ENCODE measurements around the gene INSIG1. TPM values are rescaled to one million over a fixed set of nuclear protein-coding genes. Genes with fewer than 3 reads are reported as not detected.

The INSIG1 gene
- polyA plus RNA-seq, 1 of the 3 experiments (the other 2 are of a cell fraction): 6.4 TPM

- H3K4me1 ChIP-seq (ENCODE audit: control insufficient read depth in 1 of 2, insufficient read depth in 2 of 2, low read depth in 1 of 2, low read length in 1 of 2): no peaks in the 10 kb centered on the region
- peaks cover 18 to 26% of the 10 kb centered on the region in 2 experiments for H3K36me3 ChIP-seq (replicated peaks in 1 of 2; ENCODE audit: control insufficient read depth in 1 of 2, insufficient read depth in 2 of 2, low read length in 1 of 2)
- H3F3A ChIP-seq (replicated peaks; ENCODE audit: insufficient read depth): no peaks in the 10 kb centered on the region
- no peak overlapping the region for H3K27ac ChIP-seq (ENCODE audit: low read depth in 2 of 2, low read length in 1 of 2)
- no peak overlapping the region for H3K4me3 ChIP-seq (ENCODE audit: low read depth in 2 of 2, low read length in 1 of 2)
- TF ChIP-seq USF2 (IDR thresholded peaks at IDR 0.05; ENCODE audit: borderline replicate concordance, low read depth, low read length): no peak
- no peak for TF ChIP-seq GATA2 (CRISPR knock-in tag; IDR thresholded peaks at IDR 0.05)
- no peak for TF ChIP-seq TCF12 (IDR thresholded peaks at IDR 0.05)
- no peak for TF ChIP-seq EP300 (IDR thresholded peaks at IDR 0.05; ENCODE audit: borderline replicate concordance in 1 of 2, low read depth in 1 of 2, low read length in 1 of 2)
- TF ChIP-seq CHD2 (IDR thresholded peaks at IDR 0.05; ENCODE audit: low read length, partially characterized antibody): no peak
- TF ChIP-seq MAX (IDR thresholded peaks at IDR 0.05; ENCODE audit: low read depth): no peak
- no peak for TF ChIP-seq ZBTB33 (IDR thresholded peaks at IDR 0.05; ENCODE audit: borderline replicate concordance, low read depth)
- TF ChIP-seq TEAD4 (IDR thresholded peaks at IDR 0.05; ENCODE audit: borderline replicate concordance, insufficient read depth): no peak
- no peak for TF ChIP-seq FOSL2 (IDR thresholded peaks at IDR 0.05; ENCODE audit: borderline replicate concordance, low read depth)
- TF ChIP-seq EZH2phosphoT487 (IDR thresholded peaks at IDR 0.05; ENCODE audit: borderline replicate concordance, low read depth): no peak
- no peaks in the 10 kb centered on the region for H3K9me2 ChIP-seq
- CTCF ChIA-PET: interaction anchor here (1.3 kb wide), 3 partner anchors 10 to 32 kb away, joined by 4 to 9 read pairs (median 5); no protein-coding TSS in a partner anchor
- H3K9me3 ChIP-seq: no peaks in the 10 kb centered on the region
- H3K4me2 ChIP-seq: no peak overlapping the region
- no peak for DNase-seq
- H2AFZ ChIP-seq (ENCODE audit: low read depth): no peak overlapping the region
- POLR2A ChIA-PET: no interaction called here
- WGBS (ENCODE audit: low lambda C conversion rate): 75% methylated on average over 7 of the region's 7 CpGs
- H3K9ac ChIP-seq: no peak overlapping the region
- H4K20me1 ChIP-seq (ENCODE audit: insufficient read depth): no peaks in the 10 kb centered on the region
- H3K27me3 ChIP-seq (ENCODE audit: insufficient read depth): no peaks in the 10 kb centered on the region
- no peaks in the 10 kb centered on the region for H3K79me2 ChIP-seq (ENCODE audit: insufficient read depth)
Measured at GRCh38 chr7:155312633-155313032, 15.0 kb downstream of the INSIG1 start.

GRCh38 chr7:155313096-155313495 lies 15.4 kb downstream of the INSIG1 start:
- no peak overlapping the region for H3K9ac ChIP-seq
- POLR2A ChIA-PET: no interaction called here
- no peak overlapping the region for H3K4me2 ChIP-seq
- WGBS (ENCODE audit: low lambda C conversion rate): 74% methylated on average over 8 of the region's 8 CpGs
- H3K36me3 ChIP-seq (replicated peaks in 1 of 2; ENCODE audit: control insufficient read depth in 1 of 2, insufficient read depth in 2 of 2, low read length in 1 of 2): peaks cover 18 to 23% of the 10 kb centered on the region in 2 experiments
- no peaks in the 10 kb centered on the region for H3K9me3 ChIP-seq
- H3K79me2 ChIP-seq (ENCODE audit: insufficient read depth): no peaks in the 10 kb centered on the region
- H3K27ac ChIP-seq (ENCODE audit: low read depth in 2 of 2, low read length in 1 of 2): no peak overlapping the region
- no peak for DNase-seq
- no peak overlapping the region for H2AFZ ChIP-seq (ENCODE audit: low read depth)
- H4K20me1 ChIP-seq (ENCODE audit: insufficient read depth): no peaks in the 10 kb centered on the region
- no peaks in the 10 kb centered on the region for H3K9me2 ChIP-seq
- no peaks in the 10 kb centered on the region for H3K27me3 ChIP-seq (ENCODE audit: insufficient read depth)
- H3F3A ChIP-seq (replicated peaks; ENCODE audit: insufficient read depth): no peaks in the 10 kb centered on the region
- H3K4me3 ChIP-seq (ENCODE audit: low read depth in 2 of 2, low read length in 1 of 2): no peak overlapping the region
- no peaks in the 10 kb centered on the region for H3K4me1 ChIP-seq (ENCODE audit: control insufficient read depth in 1 of 2, insufficient read depth in 2 of 2, low read depth in 1 of 2, low read length in 1 of 2)
- CTCF ChIA-PET: interaction anchor here (1.3 kb wide), 2 partner anchors 11 to 14 kb away, joined by 4 to 5 read pairs; no protein-coding TSS in a partner anchor
- TF ChIP-seq GATA2 (CRISPR knock-in tag; IDR thresholded peaks at IDR 0.05): no peak
- TF ChIP-seq MAX (IDR thresholded peaks at IDR 0.05; ENCODE audit: low read depth): no peak
- TF ChIP-seq MEF2A (IDR thresholded peaks at IDR 0.05; ENCODE audit: borderline replicate concordance, low read depth): no peak
- TF ChIP-seq, protein P1, sequence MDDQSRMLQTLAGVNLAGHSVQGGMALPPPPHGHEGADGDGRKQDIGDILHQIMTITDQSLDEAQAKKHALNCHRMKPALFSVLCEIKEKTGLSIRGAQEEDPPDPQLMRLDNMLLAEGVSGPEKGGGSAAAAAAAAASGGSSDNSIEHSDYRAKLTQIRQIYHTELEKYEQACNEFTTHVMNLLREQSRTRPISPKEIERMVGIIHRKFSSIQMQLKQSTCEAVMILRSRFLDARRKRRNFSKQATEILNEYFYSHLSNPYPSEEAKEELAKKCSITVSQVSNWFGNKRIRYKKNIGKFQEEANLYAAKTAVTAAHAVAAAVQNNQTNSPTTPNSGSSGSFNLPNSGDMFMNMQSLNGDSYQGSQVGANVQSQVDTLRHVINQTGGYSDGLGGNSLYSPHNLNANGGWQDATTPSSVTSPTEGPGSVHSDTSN (IDR thresholded peaks at IDR 0.05): no peak

All from SK-N-SH (cell line).